Dermis microvascular lymphatic vessel endothelial cell (primary cell): ENCODE data around the gene MAPK8. TPM values are rescaled to one million over a fixed set of nuclear protein-coding genes. Genes with fewer than 3 reads are reported as not detected.

ENCODE experiments used
- DNase-seq, 2 donors: peaks; one replicate each; pipeline versions ENCODE4 v3.0.0 to v3.0.0-alpha.2; 2010; ENCODE audit warnings: low read depth in 2 of 2
- total RNA-seq: library from RNA; depleted of rRNA; stranded (reverse); fragments of >200 nt; gene quantifications from 2 replicates; pipeline ENCODE4 v1.2.1, GENCODE V29; 2014

MAPK8 gene
- total RNA-seq, 1 donor from 2014 or later: 32.3 TPM

GRCh38 chr10:48447356-48448215 is 141.1 kb downstream of the MAPK8 start:
- DNase-seq: no peak

GRCh38 chr10:48448796-48449195 is 142.3 kb downstream of the MAPK8 start:
- peak in 1 of 2 donors; percentile 35 for DNase-seq

GRCh38 chr10:48449501-48450232 is 143.2 kb downstream of the MAPK8 start:
- DNase-seq: no peak

- DNase-seq: no peak
Observed at GRCh38 chr10:48450233-48450740, 143.8 kb downstream of the MAPK8 start.

- DNase-seq: no peak
Observed at GRCh38 chr10:48450741-48451466, 144.4 kb downstream of the MAPK8 start.

- no peak for DNase-seq
Observed at GRCh38 chr10:48451969-48452878, 145.7 kb downstream of the MAPK8 start.

- DNase-seq: no peak
Observed at GRCh38 chr10:48452879-48453412, 146.5 kb downstream of the MAPK8 start.

GRCh38 chr10:48453451-48454301 is 147.2 kb downstream of the MAPK8 start:
- no peak for DNase-seq

- DNase-seq: no peak
Observed at GRCh38 chr10:48454302-48455054, 148.0 kb downstream of the MAPK8 start.

GRCh38 chr10:48455055-48455391 is 148.5 kb downstream of the MAPK8 start:
- no peak for DNase-seq

- no peak for DNase-seq
Observed at GRCh38 chr10:48455392-48456151, 149.1 kb downstream of the MAPK8 start.

- peak in 1 of 2 donors; percentile 67 for DNase-seq
Observed at GRCh38 chr10:48456361-48456804, 149.9 kb downstream of the MAPK8 start.

GRCh38 chr10:48456808-48457761 is 150.6 kb downstream of the MAPK8 start:
- no peak for DNase-seq

- no peak for DNase-seq
Observed at GRCh38 chr10:48457949-48458661, 151.6 kb downstream of the MAPK8 start.

- DNase-seq: no peak
Observed at GRCh38 chr10:48458662-48459048, 152.2 kb downstream of the MAPK8 start.
